GM19351 (cell line): Measurements from ENCODE around the gene NANOS2.

Experiments
- ATAC-seq: cut with Tn5 transposase; IDR thresholded peaks from one replicate; pipeline ENCODE4 v1.9.1; 2021; ENCODE audit warnings: mild to moderate bottlenecking, moderate library complexity; ENCODE audit not compliant: unreplicated experiment

NANOS2 gene

DNA sequence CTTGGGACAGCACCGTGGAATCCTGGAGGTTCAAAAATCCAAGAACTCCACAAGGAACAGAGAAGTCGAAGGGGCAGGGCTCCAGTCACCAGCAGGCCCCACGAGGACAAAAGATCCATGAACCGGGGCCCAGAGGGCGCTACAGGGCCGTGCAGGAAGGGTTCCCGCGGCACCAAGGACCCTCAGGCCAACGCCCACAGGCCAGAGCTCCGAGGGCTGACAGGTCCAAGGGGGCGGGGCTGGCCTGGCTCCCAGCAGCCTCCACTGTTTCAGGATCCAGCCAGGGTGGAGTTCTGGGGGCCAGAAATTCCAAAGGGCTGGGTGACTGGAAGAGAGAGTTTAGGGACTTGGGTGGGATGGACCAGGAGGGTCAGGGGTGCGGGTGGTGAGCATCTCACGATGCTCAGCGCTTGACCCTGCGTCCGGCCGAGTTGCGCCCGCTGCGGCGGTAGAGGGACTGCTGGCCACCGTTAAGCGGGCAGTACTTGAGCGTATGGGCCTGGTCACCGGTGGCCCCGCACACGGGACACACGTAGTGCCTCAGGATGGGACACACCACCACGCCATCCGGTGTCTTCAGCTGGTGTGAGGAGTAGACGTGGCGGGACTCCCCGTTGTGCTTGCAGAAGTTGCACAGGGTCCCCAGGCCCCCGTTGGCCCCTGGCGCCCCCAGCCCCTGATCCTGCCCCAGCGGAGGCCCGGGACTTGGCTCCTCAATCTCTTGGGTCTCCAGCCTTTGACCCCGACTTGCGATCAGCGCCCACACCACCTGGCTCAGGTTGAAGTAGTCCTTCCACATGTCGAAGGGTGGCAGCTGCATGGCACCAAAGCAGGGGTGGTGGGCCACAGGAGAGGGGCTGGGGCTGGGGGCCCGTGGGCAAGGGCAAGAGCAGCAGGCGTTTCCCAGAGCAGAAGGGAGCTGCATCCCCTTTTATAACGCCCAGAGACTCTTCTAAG lies at the start of gene NANOS2:
TSS of gene NANOS2 (minus strand) at position 905 of the 957 bp plus-strand sequence. CDS start at position 820, 85 bp downstream.
- ATAC-seq = no peak

DNA sequence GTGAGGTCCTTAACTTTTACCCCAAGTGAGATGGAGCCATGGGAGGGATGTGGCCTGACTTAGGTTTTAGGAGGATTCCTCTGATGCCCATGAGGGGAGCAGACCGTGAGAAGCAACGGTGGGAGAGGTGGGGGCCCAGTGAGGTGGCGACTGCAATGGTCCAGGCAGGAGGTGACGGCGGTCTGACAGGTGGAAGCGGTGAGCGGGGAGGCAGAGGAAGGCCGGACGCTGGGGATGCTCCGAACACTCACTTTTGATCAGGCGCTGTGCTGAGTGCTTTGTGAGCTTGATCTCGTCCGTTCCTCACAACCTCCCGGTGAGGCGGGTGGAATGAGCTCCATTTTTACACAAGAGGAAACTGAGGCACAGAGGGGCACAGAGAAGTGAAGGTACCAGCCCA lies 47.4 kb upstream of the NANOS2 start:
- no peak for ATAC-seq

DNA sequence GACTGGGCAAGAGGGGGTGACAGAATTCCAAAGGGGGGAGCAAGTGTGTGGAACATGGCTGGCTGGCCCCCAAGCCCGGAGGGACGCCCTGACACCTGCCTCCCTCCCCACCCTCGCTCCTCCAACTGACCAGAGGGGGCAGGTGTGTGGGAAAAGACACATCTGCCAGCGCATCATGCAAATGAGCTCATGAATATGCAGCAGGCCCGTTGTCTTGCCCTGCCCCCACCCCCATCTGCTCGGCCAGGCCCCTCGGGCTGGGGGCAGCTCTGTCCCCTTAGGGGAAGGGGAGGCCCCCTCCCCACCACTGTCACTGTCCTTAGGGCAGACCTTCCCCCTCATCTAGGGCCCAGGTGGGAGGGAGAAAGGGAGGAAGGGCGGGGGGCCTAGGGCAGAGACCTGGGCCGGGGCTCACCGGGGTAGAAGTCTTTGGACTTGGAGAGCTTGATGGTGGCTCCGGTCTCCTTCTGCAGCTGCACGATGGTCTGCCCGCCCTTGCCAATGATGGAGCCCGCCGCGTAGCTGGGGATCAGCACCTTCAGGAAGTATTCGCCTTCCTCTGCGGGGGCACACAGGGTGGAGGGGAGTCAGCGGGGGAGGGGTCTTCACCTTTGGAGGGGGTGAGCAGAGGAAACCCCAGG lies 46.1 kb upstream of the NANOS2 start:
- ATAC-seq = no peak

DNA sequence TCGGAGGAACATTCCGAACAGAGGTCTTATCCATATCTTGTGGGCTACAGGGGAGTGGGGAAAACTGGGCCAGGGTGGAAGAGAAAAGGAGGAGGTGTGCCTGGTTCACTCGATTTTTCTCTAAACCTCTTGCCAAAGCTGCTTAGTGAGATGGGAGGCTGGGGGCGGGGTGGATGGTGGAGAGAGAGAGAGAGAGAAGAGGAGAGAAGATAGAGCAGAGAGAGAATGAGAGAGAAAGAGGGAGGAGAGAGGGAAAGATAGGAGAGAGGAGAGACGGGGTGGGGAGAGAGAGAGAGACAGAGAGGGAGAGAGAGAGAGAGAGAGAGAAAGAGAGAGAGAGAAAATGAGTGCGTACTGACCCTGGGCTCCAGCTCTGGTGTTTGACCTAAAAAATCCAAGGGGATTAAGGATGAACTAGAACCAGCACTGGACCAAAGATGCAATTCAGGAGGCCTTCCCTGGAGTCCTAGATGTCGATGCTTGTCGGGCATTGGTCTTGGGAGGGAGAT lies 45.0 kb upstream of the NANOS2 start:
- ATAC-seq = no peak

DNA sequence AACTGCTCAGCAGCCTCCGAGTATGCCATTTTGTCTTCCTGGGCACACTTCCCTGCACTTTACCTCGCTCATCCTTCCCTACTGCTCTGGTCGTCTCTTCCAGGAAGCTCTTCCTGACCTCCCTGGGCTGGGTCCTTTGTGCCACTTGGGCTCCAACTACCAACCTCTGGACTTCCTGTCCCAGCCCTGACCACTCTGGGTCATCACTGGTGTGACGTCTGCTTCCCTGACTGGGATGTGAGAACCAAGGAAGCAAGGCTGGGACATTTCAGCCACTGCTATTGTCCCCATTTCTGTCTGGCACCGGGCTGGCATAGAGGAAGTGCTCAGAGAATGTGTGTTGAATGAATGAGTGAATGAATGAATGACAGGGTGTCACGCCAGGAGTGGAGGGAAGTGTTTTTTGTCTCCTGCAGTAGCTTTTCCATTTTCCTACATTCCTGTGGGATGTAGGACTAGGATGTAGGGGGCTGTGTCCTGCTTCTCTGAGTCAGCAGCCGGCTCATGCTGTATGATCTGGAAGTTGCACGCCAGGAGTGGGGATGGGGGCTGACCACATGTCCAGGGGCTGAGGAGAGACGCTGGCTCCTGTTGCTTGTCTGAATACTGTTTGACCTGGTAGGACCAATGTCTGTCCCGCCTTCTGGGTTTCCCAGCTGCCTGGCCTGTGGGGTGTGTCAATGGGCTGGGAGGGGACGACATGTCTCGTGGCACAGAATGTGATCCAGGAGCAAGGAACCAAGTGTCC lies 44.4 kb upstream of the NANOS2 start:
- no peak for ATAC-seq

DNA sequence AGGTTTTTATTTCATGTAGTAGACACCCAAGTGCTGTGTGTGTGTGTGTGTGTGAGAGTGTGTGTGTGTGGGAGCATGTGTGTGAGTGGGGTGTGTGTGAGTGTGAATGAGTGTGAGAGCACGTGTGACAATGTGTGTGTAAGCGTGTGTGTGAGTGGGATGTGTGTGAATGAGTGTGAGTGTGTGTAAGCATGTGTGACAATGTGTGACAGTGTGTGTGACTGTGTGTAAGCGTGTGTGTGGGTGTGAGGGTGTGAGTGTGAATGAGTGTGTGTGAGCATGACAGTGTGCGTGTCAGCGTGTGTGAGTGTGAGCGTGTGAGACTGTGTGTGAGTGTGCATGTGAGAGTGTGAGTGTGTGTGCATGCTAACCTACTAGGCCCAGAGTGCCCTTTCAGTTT lies 43.7 kb upstream of the NANOS2 start:
- ATAC-seq = no peak

DNA sequence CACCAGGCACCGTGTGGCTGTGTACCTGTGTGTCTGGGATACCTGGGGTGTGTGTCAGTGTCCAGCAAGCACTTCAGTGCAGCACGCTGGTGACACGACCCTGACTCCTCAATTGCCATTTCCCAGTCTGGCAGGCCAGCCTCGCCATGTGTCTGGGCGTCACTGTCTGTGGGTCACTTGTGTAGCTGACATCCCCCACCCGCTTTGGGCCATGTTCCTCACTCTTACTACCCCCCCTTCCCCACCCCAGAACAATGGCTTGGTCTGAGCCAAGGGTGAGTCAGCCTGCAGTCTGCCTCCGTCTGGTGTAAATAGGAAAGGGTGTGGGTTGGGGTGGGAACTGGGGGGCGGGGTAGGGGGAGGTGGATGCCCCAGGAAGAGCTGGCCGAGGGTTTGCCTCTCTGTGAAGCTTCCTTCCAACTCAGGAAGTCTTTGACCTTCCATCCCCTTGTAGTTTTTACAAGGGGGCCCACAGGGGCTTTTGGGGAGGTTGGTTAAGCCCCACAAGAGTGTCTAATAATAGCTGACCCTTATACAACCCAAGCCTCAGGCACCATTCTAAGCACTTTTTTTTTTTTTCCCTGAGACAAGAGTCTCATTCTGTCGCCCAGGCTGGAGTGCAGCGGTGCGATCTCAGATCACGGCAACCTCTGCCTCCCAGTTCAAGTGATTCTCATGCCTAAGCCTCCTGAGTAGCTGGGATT lies 41.5 kb upstream of the NANOS2 start:
- no peak for ATAC-seq

DNA sequence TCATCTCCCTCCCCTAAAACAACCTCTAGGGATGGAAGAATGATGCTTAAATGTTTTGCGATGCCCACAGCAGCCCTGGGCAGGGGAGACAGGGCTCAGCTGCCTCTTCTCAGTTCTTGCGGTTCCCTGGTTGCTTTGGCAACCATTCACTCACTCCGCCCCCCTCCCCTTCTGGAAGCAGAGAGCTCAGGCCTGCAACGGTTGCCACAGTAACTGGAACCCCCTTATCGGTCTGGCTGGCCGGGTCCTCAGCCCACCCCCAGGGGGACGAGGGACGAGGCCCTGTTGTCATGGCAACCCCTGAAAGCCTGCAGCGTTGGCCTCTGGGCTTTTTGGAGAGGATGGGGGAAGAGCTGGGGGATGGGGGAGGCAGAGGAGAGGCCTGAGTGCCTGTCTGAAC lies 39.6 kb upstream of the NANOS2 start:
- no peak for ATAC-seq

DNA sequence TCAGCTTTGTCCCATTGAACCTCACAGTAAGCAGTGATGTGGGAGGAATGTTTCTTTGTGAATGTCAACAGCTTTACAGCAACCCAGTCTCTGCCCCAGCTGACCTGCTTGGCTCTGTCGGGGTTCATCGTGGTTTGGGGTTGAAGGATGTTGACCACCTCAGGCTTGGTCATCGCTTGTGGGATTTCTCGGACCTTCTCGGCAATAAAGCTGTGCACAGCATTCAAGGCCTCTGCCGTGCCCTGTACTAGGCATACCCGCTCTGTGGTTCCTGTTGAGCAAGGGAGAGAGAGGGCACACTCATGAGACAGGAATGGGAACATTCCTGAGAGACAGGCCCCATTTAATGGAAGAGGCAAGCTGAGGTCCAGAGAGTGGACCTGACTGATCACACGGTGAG lies 39.1 kb upstream of the NANOS2 start:
- no peak for ATAC-seq

DNA sequence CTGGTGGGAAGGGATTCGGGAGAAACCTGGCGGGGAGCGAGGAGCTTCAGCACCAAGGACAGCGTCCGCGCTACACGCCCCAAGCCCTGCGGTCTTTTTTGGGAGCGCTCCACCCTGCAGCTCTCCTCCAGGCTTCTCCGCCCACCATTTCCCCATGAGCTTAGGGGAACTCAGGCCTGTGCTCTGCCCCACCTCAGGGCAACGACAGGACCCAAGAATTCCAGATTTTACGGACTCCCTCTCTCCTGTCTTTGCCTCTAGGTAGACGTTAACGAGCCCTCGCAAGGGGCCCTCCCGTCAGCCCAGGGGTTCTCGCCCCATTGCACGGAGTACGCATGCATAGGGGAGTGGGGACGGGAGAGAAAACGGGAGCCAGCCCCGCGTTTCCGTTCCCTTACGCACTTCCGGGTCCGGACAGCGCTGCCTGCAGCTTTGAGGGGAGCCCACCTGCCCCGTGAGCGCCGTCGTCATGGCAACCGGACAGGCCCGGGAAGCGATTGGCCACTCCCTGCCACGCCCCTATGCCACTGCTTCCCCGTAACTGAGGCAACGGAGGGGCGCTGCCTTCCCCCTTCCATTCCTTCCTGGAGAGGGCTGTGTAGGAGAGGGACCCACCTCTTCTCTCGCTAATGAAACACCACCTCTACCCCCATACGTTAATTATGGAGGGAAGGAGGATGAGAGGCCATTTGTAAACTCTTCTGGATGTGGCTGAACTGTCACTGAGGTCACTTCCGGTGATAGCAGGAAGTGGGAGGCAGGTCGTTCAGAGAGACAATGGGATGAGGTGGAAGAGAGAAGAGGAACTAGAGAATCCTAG lies 38.3 kb upstream of the NANOS2 start:
- ATAC-seq = no peak

DNA sequence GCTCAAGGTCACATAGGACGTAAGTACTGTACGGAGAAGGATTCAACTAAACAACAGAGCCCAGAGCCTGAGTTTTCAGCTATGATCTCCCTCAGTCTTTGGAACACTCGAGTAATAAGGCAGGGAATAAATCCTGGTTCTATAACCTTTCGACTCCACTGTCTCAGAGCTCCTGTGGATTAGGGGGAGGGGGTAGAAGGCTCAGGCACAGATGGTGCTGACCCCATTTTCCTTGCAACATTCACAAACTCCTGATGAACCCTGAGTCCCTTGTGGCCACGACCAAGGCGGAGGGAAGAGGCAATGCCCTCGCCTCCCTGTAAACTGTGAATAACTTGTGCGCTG lies 37.7 kb upstream of the NANOS2 start:
- no peak for ATAC-seq

DNA sequence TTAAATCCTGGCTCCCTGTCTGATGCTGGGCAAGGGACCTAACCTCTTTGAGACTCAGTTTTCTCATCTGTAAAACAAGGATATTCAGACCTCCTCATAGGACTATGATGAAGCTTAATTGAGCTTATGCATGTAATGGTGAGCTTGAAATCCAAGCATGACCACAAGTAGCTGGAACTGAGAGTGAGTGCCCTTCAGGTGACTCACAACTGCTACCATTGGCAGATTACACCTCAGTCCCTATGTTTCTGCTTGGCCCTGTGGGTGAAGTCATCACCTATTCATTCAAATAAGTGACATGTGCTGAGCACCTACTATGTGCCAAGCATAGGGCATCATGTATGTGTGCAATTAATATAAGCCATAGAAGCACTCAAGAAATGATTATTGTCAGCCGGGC lies 33.3 kb upstream of the NANOS2 start:
- no peak for ATAC-seq

DNA sequence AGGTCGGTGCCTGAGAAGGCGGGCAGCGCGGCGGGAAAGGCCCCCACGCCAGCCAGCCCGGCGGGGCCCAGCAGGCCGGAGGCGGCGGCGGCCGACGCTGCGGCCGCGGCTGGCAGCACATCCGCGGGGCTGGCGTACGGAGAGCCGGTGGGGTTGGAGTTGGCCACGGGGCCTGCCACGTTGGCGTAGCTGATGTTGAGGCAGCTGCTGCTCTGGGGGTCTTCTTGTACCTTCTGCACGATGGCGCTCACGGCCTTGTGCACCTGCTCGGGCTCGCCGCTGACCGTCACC lies 25.9 kb upstream of the NANOS2 start:
- no peak for ATAC-seq

DNA sequence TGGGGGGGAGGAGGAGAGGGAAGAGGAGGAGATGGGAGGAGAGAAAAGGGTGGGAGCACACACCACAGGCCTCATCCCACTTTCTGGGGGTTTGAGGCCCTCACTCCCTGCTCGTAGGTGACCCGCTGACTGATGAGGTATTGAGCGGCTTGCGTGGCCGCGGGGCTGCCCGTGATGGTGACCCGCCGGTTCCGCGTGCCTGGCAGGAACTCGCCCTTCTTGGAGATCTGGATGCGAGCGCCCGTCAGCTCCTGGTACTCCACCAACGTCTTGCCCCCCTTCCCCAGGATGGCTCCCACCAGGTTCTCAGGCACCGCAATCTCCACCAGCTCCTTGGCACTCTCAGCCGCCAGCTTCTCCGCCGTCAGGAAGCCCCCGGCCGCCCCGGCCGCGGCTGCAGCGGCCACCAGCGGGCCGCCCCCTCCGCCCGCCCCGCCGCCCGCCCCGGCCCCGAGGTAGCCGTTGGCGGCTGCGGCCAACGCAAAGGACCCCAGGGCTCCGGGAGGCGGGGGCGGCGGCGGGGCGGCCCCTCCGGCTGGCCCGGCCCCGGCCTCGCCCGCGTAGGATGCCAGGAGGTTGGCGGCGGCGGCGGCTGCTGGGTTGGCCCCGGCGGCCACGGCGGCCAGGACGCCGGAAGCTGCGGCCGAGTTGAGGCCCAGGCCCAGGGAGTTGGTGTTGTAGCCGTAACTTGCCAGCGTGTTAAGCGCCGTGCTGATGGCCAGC lies 25.4 kb upstream of the NANOS2 start:
- no peak for ATAC-seq

DNA sequence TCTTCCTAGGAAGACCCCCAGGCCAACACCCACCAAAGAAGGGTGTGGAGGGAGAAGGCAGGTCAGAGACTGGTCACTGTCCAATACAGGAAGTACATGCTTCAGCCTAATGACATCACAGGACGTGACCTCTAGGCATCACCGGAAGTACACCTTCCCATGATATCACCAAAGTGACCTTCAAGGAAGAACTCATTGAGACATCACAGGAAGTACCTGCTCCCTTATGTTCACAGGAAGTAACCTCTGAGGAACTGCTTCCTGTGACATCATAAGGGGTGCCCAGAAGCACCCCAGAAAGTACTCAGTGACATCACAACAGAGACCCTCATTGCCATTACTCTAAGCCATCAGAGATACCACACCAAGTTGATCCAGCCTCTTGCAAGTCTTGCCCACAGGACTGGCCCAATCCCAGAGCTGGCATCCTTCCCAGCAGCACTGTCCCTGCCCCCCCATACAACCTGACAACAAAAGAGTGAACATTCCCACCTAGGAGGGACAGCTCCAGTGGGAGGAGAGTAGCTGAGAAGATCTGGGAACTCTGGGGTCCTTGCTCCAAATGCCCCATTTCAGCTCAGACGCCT lies 24.2 kb upstream of the NANOS2 start:
- no peak for ATAC-seq

DNA sequence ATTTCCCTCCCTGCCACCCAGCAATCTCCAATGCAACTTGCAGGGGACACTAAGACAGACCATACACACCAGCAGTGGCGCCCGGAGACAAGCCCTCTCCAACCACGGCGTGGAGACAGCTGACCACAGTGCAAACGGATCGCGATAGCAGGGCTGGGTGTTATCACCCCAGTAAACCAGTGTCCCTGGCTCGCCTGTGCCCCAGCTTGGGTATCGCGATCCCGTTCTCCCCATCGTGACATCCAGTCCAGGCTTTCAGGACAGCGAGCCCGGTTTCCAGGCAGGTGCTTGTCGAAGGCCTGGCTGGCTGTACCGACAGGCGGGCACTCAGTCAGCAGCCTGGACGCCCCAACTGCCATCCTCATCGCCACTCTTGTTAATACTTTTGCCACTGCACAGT lies 20.7 kb upstream of the NANOS2 start:
- ATAC-seq = no peak

DNA sequence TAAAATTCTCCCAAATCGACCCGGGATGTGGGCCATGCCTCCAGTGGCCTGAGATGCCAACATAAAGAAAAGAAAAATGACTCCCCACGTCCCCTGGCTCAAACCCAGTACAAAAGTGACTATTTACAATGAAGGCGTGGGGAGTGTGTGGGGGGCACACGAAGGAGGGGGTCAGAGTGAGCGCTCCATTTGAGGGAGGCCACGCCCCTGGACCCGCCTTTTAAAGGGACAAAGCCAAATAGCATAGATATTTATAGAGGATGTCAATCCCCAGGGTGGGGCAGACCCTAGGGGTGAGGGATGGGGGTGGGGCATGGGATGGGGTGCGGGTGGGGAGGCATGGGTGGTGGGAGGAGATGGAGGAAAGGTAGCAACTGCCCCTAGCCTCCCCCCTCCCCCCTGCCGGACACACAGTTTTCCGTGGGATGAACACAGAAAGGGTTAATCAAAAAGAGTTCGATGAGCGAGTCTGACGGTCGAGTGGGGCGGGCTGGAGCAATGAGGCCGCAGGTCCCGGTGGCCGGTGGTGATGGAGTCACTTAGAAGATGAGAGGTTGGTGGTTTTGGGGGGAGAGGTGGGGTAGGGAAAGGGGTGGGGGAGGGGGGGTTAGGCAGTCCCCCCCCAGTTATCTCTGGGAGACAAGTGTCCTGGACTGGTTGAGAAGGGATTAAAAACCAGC lies 20.1 kb upstream of the NANOS2 start:
- no peak for ATAC-seq

DNA sequence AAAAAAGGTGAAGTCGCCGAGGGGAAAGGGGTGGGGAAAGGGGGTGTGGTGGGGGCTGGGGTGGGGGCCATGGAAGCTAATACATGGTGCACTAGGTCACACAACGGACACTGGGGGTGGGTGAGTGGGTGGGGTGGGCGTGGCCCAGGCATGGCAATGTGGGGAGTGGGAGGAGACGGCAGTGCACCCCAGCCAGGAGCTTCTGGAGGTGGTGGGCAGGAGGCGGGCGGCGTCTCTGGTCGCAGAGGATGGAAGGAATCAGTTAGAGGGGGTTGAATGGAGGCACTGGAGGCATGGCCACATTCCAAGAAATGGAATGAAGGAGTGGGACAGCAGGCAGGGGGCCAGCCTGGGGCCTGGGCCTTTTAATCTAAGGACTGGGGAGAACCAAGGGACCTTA lies 19.2 kb upstream of the NANOS2 start:
- no peak for ATAC-seq

DNA sequence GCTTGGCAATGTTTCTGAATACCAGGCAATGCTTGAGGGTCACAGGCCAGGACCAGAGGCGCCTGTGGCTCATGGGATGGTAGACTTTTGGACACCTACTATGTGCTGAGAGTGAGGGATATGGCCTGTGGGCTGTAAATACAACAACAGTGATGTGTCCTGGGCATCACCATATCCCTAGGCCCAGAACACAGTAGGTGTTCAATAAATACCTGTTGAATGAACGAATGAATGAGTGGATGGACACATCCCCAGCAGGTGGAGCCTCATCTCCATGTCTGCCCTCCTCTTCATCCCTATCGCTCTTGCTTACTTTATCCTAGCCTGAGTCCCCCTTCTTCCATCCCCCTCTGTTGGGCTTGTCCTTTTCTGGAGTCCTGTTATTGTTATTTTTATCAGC lies 16.5 kb upstream of the NANOS2 start:
- no peak for ATAC-seq
